Measurements from ENCODE around the gene TNFSF12. TPM values are rescaled to one million over a fixed set of nuclear protein-coding genes. Genes with fewer than 3 reads are reported as not detected.

The TNFSF12 gene
- total and polyA plus RNA-seq, 9 of the 15 experiments (the other 6 are each of a cell fraction or from before 2014, with no cell fraction given) = 0.03 to 0.95 (median 0.19) TPM; not detected in 3

GRCh38 chr17:7561028-7561575, 12.2 kb downstream of the TNFSF12 start (continued):
- TF ChIP-seq ETV5 (CRISPR knock-in tag; IDR thresholded peaks at IDR 0.05; ENCODE audit: low read depth) = no peak
- TF ChIP-seq ZBTB43 (CRISPR knock-in tag; IDR thresholded peaks at IDR 0.05) = no peak
- TF ChIP-seq TCFL5 (CRISPR knock-in tag; conservative IDR thresholded peaks at IDR 0.05) = no peak
- TF ChIP-seq ZNF184 (CRISPR knock-in tag; IDR thresholded peaks at IDR 0.05) = no peak
- no peak for TF ChIP-seq TAF15 (IDR thresholded peaks at IDR 0.05; ENCODE audit: low read depth, low read length)
- TF ChIP-seq ZNF511 (CRISPR knock-in tag; IDR thresholded peaks at IDR 0.05) = no peak
- TF ChIP-seq HMGN3 (IDR thresholded peaks at IDR 0.05; ENCODE audit: borderline replicate concordance, extremely low read depth, insufficient read length, low read depth, low read length) = no peak
- no peak for TF ChIP-seq TEAD4 (IDR thresholded peaks at IDR 0.05; ENCODE audit: low read length)
- TF ChIP-seq TEAD4 (CRISPR knock-in tag; IDR thresholded peaks at IDR 0.05; ENCODE audit: borderline replicate concordance) = no peak
- no peak for TF ChIP-seq PHTF2 (CRISPR knock-in tag; IDR thresholded peaks at IDR 0.05)
- TF ChIP-seq PRMT5 (CRISPR knock-in tag; IDR thresholded peaks at IDR 0.05) = no peak
- no peak for TF ChIP-seq ZBTB49 (CRISPR knock-in tag; IDR thresholded peaks at IDR 0.05; ENCODE audit: borderline replicate concordance)
